HL-60 (cell line): ENCODE data around the gene ATP10B.
"Not testable (repeated sequence)": the region's sequence is repeated elsewhere in the genome, so short reads cannot be mapped to it uniquely, and the experiment has no call there.

Experiments used
- CTCF ChIP-seq: IDR thresholded peaks from one replicate; pipeline ENCODE4 v1.5.1; 2011; ENCODE audit warnings: low read length, control low read depth, inconsistent platforms; ENCODE audit not compliant: insufficient read depth
- GABPA ChIP-seq: IDR thresholded peaks from 2 replicates; pipeline ENCODE4 v1.6.1; 2012; ENCODE audit warnings: low read depth
- POLR2AphosphoS5 ChIP-seq: IDR thresholded peaks from 2 replicates; pipeline ENCODE4 v1.6.1; 2012; ENCODE audit warnings: low read depth

DNA sequence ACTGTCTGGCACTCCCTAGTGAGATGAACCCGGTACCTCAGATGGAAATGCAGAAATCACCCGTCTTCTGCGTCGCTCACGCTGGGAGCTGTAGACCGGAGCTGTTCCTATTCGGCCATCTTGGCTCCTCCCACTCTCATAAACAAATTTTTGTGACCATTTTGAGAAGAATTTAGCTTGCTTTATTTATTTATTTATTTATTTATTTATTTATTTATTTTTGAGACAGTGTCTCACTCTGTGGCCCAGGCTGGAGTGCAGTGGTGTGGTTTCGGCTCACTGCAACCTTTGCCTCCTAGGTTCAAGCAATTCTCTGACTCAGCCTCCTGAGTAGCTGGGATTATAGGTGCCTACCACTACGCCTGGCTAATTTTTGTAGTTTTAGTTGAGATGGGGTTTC is 136.5 kb downstream of the ATP10B start:
- TF ChIP-seq CTCF, POLR2AphosphoS5, GABPA: not testable (repeated sequence)
